Progenitor cell of endocrine pancreas (in vitro differentiated cells): ENCODE results near the gene MORC1. TPM values are rescaled to one million over a fixed set of nuclear protein-coding genes. Genes with fewer than 3 reads are reported as not detected.

Source experiments
- DNase-seq: peaks from one replicate; pipeline ENCODE4 v3.0.0; 2021; ENCODE audit warnings: low spot score; ENCODE audit not compliant: unreplicated experiment
- H3K27ac Mint-ChIP-seq: 2 replicates; pipeline ENCODE4 v1.8.0; 2021; ENCODE audit warnings: mild to moderate bottlenecking, moderate library complexity, mixed read lengths
- H3K27me3 Mint-ChIP-seq: 2 replicates; pipeline ENCODE4 v1.8.0; 2021; ENCODE audit warnings: mixed read lengths
- H3K36me3 Mint-ChIP-seq: 2 replicates; pipeline ENCODE4 v1.8.0; 2022; ENCODE audit warnings: mixed read lengths; ENCODE audit not compliant: insufficient read depth
- H3K4me1 Mint-ChIP-seq: 2 replicates; pipeline ENCODE4 v1.8.0; 2021; ENCODE audit warnings: low read depth, mixed read lengths
- H3K4me3 Mint-ChIP-seq: 2 replicates; pipeline ENCODE4 v1.8.0; 2021; ENCODE audit warnings: low read depth, mild to moderate bottlenecking, moderate library complexity, mixed read lengths
- H3K9me3 Mint-ChIP-seq: 2 replicates; pipeline ENCODE4 v1.8.0; 2021; ENCODE audit warnings: low read depth, mixed read lengths
- CTCF ChIP-seq: fragments of 200-600 bp; sonication (generic); IDR thresholded peaks from one replicate; pipeline ENCODE4 v1.5.0; 2021; ENCODE audit warnings: antibody characterized with exemption, mild to moderate bottlenecking; ENCODE audit not compliant: unreplicated experiment
- total RNA-seq: library from RNA; stranded (reverse); gene quantifications from 2 replicates; pipeline ENCODE4 v1.2.1, GENCODE V29; 2021

The MORC1 gene
- total RNA-seq, 1 donor from 2014 or later, result not detected

- no peak for TF ChIP-seq CTCF
- Mint-ChIP-seq H3K4me3 (no peak overlapping the region), H3K4me1 (no peaks in the 10 kb centered on the region), H3K36me3 (no peaks in the 10 kb centered on the region), H3K9me3 (no peaks in the 10 kb centered on the region), H3K27ac (no peak overlapping the region), H3K27me3 (peaks cover 3% of the 10 kb centered on the region)
- DNase-seq, result no peak
These were observed 46.4 kb downstream of the MORC1 start for GRCh38 chr3:109071350-109072142.

- Mint-ChIP-seq H3K27ac (no peak overlapping the region), H3K27me3 (peaks cover 3% of the 10 kb centered on the region)
These were observed 47.7 kb downstream of the MORC1 start for GRCh38 chr3:109070211-109070610.

DNA sequence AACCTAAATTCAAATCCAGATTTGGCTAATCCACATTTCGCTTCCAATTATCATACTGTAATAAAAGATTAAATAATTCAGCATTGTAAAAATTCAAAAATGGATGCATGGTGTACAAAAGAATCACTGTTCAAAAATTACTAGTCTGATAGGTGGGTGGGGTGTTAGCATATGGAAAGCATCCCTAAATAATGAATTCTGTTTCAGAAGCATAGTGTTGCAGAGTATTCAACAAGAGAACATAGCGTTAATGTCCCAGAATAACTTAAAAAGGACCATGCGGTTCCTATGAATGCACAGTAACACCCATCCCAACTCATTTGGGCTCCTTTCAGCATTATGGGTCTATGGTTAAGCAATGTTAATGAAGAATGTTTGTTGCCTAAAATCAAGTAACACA lies 51.1 kb downstream of the MORC1 start:
- TF ChIP-seq CTCF, result no peak

More at GRCh38 chr3:109070211-109070610, 47.7 kb downstream of the MORC1 start:
- TF ChIP-seq CTCF, result no peak
- no peaks in the 10 kb centered on the region for H3K9me3 Mint-ChIP-seq
- H3K36me3 Mint-ChIP-seq, result no peaks in the 10 kb centered on the region
- DNase-seq, result no peak
- H3K4me1 Mint-ChIP-seq, result no peaks in the 10 kb centered on the region
- no peak overlapping the region for H3K4me3 Mint-ChIP-seq

GRCh38 chr3:109059264-109059663 lies 58.7 kb downstream of the MORC1 start:
- H3K9me3 Mint-ChIP-seq, result peaks cover 2% of the 10 kb centered on the region
- no peak overlapping the region for H3K4me3 Mint-ChIP-seq
- H3K27me3 Mint-ChIP-seq, result peaks cover 6% of the 10 kb centered on the region
- H3K27ac Mint-ChIP-seq, result no peak overlapping the region
- H3K4me1 Mint-ChIP-seq, result peaks cover 7% of the 10 kb centered on the region
- DNase-seq, result no peak
- H3K36me3 Mint-ChIP-seq, result no peaks in the 10 kb centered on the region
- TF ChIP-seq CTCF, result no peak

More for the DNA sequence above, 51.1 kb downstream of the MORC1 start:
- no peak for DNase-seq
- Mint-ChIP-seq H3K4me1 (no peaks in the 10 kb centered on the region), H3K27ac (no peak overlapping the region), H3K27me3 (no peaks in the 10 kb centered on the region), H3K36me3 (no peaks in the 10 kb centered on the region), H3K4me3 (no peak overlapping the region), H3K9me3 (no peaks in the 10 kb centered on the region)

DNA sequence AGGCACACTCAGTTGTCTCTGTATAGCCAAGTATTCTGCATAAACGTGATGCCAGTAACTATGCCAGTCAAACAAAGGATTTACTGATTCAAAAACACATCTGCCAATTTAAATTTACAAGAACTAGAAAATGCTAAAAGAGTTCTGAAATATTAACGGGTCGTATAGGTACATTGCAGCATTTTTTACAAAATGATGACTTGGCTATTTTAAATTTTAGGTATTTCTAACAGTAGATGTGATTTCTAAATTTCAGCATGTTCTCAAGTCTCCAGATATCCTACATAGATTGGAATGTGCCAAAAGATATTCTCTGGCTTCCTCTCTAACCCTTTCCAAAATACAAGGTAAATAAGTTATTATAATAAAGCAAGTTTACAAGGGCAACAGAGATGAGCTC lies 60.3 kb downstream of the MORC1 start:
- H3K4me1 Mint-ChIP-seq, result peaks cover 7% of the 10 kb centered on the region
- H3K4me3 Mint-ChIP-seq, result no peak overlapping the region
- H3K27me3 Mint-ChIP-seq, result peaks cover 6% of the 10 kb centered on the region
- no peaks in the 10 kb centered on the region for H3K36me3 Mint-ChIP-seq
- no peak for TF ChIP-seq CTCF
- no peak overlapping the region for H3K27ac Mint-ChIP-seq
- peaks cover 2% of the 10 kb centered on the region for H3K9me3 Mint-ChIP-seq
- no peak for DNase-seq
